Keratinocyte (primary cell): Measurements from ENCODE around the gene EML1. TPM values are rescaled to one million over a fixed set of nuclear protein-coding genes. Genes with fewer than 3 reads are reported as not detected.

Source experiments
- DNase-seq: peaks from one replicate; pipeline ENCODE4 v3.0.0-alpha.2; 2011; ENCODE audit warnings: low read depth, missing footprints, low spot score
- FAIRE-seq: peaks from 2 replicates; lab custom pipeline; 2011; peaks lifted over from hg19 to GRCh38; lab: Jason Lieb, UNC
- H2AFZ ChIP-seq: 2 replicates; pipeline ENCODE4 v1.6.0; 2012; ENCODE audit warnings: low read length, control low read depth, inconsistent platforms; ENCODE audit not compliant: control insufficient read depth
- H3K27ac ChIP-seq: 2 replicates; pipeline ENCODE4 v1.5.1; 2011; ENCODE audit warnings: low read length; ENCODE audit not compliant: control insufficient read depth, insufficient read depth
- H3K27me3 ChIP-seq: 3 replicates; pipeline ENCODE4 v1.6.0; 2011; ENCODE audit warnings: low read length; ENCODE audit not compliant: control insufficient read depth, insufficient read depth; ENCODE audit errors: extremely low read depth
- H3K36me3 ChIP-seq, 2 experiments: 2 replicates in 1 of 2; 3 replicates in 1 of 2; pipeline ENCODE4 v1.5.1; 2011; ENCODE audit warnings: low read length in 2 of 2, mild to moderate bottlenecking in 1 of 2; ENCODE audit not compliant: control insufficient read depth in 2 of 2, insufficient read depth in 2 of 2; ENCODE audit errors: extremely low read depth in 1 of 2
- H3K4me1 ChIP-seq: 3 replicates; pipeline ENCODE4 v1.5.1; 2011; ENCODE audit warnings: low read length; ENCODE audit not compliant: control insufficient read depth, insufficient read depth; ENCODE audit errors: extremely low read depth
- H3K4me2 ChIP-seq: 3 replicates; pipeline ENCODE4 v1.6.0; 2011; ENCODE audit warnings: low read depth, low read length; ENCODE audit not compliant: control insufficient read depth, insufficient read depth; ENCODE audit errors: extremely low read depth
- H3K4me3 ChIP-seq, 3 experiments: fragments of 200-600 bp in 1 of 3; sonication (generic) in 1 of 3; 2 replicates in 2 of 3; 3 replicates in 1 of 3; pipeline ENCODE4 v1.5.1; 2011 to 2016; ENCODE audit warnings: low read length in 3 of 3, mild to moderate bottlenecking in 3 of 3, control low read depth in 2 of 3, inconsistent platforms in 1 of 3, low read depth in 1 of 3, mixed read lengths in 1 of 3, mixed run types in 1 of 3, moderate library complexity in 1 of 3; ENCODE audit not compliant: control insufficient read depth in 2 of 3, insufficient read depth in 2 of 3; ENCODE audit errors: extremely low read depth in 1 of 3
- H3K79me2 ChIP-seq: 2 replicates; pipeline ENCODE4 v1.6.0; 2012; ENCODE audit warnings: low read length; ENCODE audit not compliant: control insufficient read depth, insufficient read depth
- H3K9ac ChIP-seq: 3 replicates; pipeline ENCODE4 v1.6.0; 2011; ENCODE audit warnings: low read length; ENCODE audit not compliant: control insufficient read depth, insufficient read depth; ENCODE audit errors: extremely low read depth
- H3K9me1 ChIP-seq: 3 replicates; pipeline ENCODE4 v1.6.0; 2011; ENCODE audit warnings: low read length; ENCODE audit not compliant: control insufficient read depth, insufficient read depth; ENCODE audit errors: extremely low read depth
- H3K9me3 ChIP-seq: 2 replicates; pipeline ENCODE4 v1.5.1; 2012; ENCODE audit warnings: low read depth, low read length; ENCODE audit not compliant: control insufficient read depth
- H4K20me1 ChIP-seq: 3 replicates; pipeline ENCODE4 v1.6.0; 2011; ENCODE audit warnings: low read length; ENCODE audit not compliant: control insufficient read depth, insufficient read depth; ENCODE audit errors: extremely low read depth
- EZH2 ChIP-seq: IDR thresholded peaks from one replicate; pipeline ENCODE4 v1.6.1; 2012; ENCODE audit warnings: inconsistent platforms, mild to moderate bottlenecking, low read length, moderate library complexity
- dilution Hi-C: fragments of 300-500 bp; cut with MboI; formaldehyde crosslinking; loops from one replicate; pipeline ENCODE4 v1.7.0; 2020; ENCODE audit warnings: low sequenced_read_pairs; ENCODE audit not compliant: extremely low pct_ligation_motif_present
- polyA plus RNA-seq, 5 experiments: library from polyadenylated mRNA; depleted of rRNA in 3 of 5; stranded (reverse) in 3 of 5; stranded (forward) in 1 of 5; unstranded in 1 of 5; fragments of >200 nt; gene quantifications; 1 replicate in 1 of 5; 2 replicates in 3 of 5; 3 replicates in 1 of 5; pipeline versions ENCODE4 v1.2.1 to v1.2.3, GENCODE V29; 2011 to 2012; ENCODE audit warnings: missing spikeins in 2 of 5, low read depth in 1 of 5, low replicate concordance in 1 of 5
- TF ChIP-seq, protein P1 (sequence below), 3 experiments: IDR thresholded peaks in 1 of 3; conservative IDR thresholded peaks in 1 of 3; optimal IDR thresholded peaks in 1 of 3; 2 replicates in 2 of 3; 3 replicates in 1 of 3; pipeline versions ENCODE3 to v1.5.1; 2011; ENCODE audit warnings: low read length in 3 of 3, mild to moderate bottlenecking in 3 of 3, moderate library complexity in 2 of 3, control low read depth in 1 of 3, inconsistent platforms in 1 of 3; ENCODE audit not compliant: insufficient read depth in 2 of 3; ENCODE audit errors: extremely low read depth in 1 of 3

EML1 gene
- polyA plus RNA-seq, 1 donor (not counting 4 experiments of a cell fraction or from before 2014, with no cell fraction given) = 0.84 TPM

DNA sequence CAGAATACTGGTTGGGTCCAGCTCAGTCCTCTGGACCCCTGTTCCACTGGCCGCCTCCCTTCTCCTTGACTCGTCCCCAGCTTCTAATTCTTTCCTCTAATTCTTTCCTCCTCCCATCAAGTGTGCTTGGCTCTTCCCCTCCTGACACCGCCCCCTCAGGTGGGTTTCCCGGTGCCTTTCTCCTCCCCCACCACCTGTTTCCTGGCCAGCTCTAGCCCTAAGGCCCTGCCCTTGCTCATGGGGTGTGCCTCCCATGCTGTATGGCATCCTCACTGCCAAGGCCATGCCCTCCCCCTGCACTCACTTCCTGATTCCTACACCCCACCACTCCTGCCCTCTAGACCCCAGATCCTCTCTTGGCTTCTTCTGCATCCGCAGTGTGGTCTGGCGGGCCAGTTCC lies 12.1 kb upstream of the EML1 start:
- no peak overlapping the region for H3K9ac ChIP-seq
- no peaks in the 10 kb centered on the region for H3K4me1 ChIP-seq
- H2AFZ ChIP-seq = no peak overlapping the region
- H3K9me1 ChIP-seq = no peaks in the 10 kb centered on the region
- TF ChIP-seq, protein P1, sequence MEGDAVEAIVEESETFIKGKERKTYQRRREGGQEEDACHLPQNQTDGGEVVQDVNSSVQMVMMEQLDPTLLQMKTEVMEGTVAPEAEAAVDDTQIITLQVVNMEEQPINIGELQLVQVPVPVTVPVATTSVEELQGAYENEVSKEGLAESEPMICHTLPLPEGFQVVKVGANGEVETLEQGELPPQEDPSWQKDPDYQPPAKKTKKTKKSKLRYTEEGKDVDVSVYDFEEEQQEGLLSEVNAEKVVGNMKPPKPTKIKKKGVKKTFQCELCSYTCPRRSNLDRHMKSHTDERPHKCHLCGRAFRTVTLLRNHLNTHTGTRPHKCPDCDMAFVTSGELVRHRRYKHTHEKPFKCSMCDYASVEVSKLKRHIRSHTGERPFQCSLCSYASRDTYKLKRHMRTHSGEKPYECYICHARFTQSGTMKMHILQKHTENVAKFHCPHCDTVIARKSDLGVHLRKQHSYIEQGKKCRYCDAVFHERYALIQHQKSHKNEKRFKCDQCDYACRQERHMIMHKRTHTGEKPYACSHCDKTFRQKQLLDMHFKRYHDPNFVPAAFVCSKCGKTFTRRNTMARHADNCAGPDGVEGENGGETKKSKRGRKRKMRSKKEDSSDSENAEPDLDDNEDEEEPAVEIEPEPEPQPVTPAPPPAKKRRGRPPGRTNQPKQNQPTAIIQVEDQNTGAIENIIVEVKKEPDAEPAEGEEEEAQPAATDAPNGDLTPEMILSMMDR (optimal IDR thresholded peaks at IDR 0.05 in 1 of 3, IDR thresholded peaks at IDR 0.05 in 1 of 3, conservative IDR thresholded peaks at IDR 0.05 in 1 of 3; ENCODE audit: extremely low read depth in 1 of 3, insufficient read depth in 2 of 3, low read length in 3 of 3) = no peak
- peaks cover 4% of the 10 kb centered on the region for H3K27me3 ChIP-seq
- H3K9me3 ChIP-seq = no peaks in the 10 kb centered on the region
- H3K27ac ChIP-seq = no peak overlapping the region
- no peaks in the 10 kb centered on the region for H3K79me2 ChIP-seq
- no peak overlapping the region for H3K4me2 ChIP-seq
- H4K20me1 ChIP-seq = no peaks in the 10 kb centered on the region
- FAIRE-seq (no peak), DNase-seq (no peak)
- H3K36me3 ChIP-seq = no peaks in the 10 kb centered on the region
- dilution Hi-C loops = no loop called here
- H3K4me3 ChIP-seq = no peak overlapping the region

DNA sequence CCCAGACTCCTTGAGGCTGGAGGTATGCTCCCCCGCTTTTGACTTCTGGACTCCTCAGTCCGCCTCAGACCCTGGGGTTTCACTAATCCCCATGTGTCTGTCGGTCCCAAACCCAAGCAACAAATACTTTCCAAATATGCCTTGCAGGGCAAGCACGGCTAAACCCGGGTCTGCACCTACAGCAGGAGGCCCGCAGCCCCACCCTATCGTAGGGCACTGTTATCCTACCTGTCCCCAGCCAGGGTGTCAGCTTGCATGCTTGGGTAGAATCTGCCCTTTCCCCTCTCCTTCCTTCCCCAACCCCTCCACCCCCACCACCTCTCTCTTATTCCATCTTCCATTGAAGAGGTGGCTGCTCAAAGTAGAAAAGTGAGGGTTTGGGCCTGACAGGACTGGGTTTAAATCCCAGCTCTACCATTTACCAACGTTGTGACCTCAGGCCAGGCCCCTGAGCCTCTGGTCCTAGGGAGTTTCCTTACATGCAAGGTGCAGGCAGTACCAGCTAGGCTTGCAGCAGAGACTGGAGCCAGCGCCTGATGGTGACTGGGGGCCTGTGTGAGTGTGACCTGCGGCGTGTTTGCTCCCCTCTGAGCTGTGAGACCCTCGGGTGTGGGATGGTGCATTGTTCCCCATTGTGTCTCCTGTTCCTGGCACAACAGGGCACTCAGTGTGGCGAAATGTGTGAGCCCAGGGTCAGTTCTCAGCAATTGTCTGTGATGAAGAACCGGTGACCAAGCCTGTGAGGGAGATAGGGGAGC lies 11.2 kb upstream of the EML1 start:
- H2AFZ ChIP-seq = no peak overlapping the region
- no peak overlapping the region for H3K4me3 ChIP-seq
- H3K4me1 ChIP-seq = no peaks in the 10 kb centered on the region
- no peaks in the 10 kb centered on the region for H4K20me1 ChIP-seq
- TF ChIP-seq EZH2 = no peak
- TF ChIP-seq, protein P1 (optimal IDR thresholded peaks at IDR 0.05 in 1 of 3, IDR thresholded peaks at IDR 0.05 in 1 of 3, conservative IDR thresholded peaks at IDR 0.05 in 1 of 3; ENCODE audit: extremely low read depth in 1 of 3, insufficient read depth in 2 of 3, low read length in 3 of 3) = no peak
- no peaks in the 10 kb centered on the region for H3K79me2 ChIP-seq
- H3K9me1 ChIP-seq = no peaks in the 10 kb centered on the region
- no peak overlapping the region for H3K9ac ChIP-seq
- H3K9me3 ChIP-seq = no peaks in the 10 kb centered on the region
- FAIRE-seq (no peak), DNase-seq (no peak)
- dilution Hi-C loops = no loop called here
- H3K27me3 ChIP-seq = peaks cover 10% of the 10 kb centered on the region
- no peak overlapping the region for H3K27ac ChIP-seq
- no peak overlapping the region for H3K4me2 ChIP-seq
- H3K36me3 ChIP-seq = no peaks in the 10 kb centered on the region
